Small intestine (tissue), 7 donors: ENCODE measurements around the gene FER. TPM values are rescaled to one million over a fixed set of nuclear protein-coding genes. Genes with fewer than 3 reads are reported as not detected.
"Not testable (repeated sequence)": the region's sequence is repeated elsewhere in the genome, so short reads cannot be mapped to it uniquely, and the experiment has no call there.

Source experiments
- DNase-seq, 2 donors: peaks; one replicate each; pipeline versions ENCODE4 v3.0.0 to v3.0.0-alpha.2; 2013
- FAIRE-seq: peaks from 2 replicates; lab custom pipeline; 2012; peaks lifted over from hg19 to GRCh38; lab: Jason Lieb, UNC
- H3K27ac ChIP-seq, 3 donors: one replicate each; pipeline ENCODE4 v1.5.1; 2013; ENCODE audit warnings: low read length in 2 of 3, mild to moderate bottlenecking in 2 of 3, control low read depth in 1 of 3, inconsistent platforms in 1 of 3, low read depth in 1 of 3, moderate library complexity in 1 of 3
- H3K27me3 ChIP-seq, 3 donors: one replicate each; pipeline ENCODE4 v1.6.1; 2013; ENCODE audit warnings: low read length in 3 of 3, inconsistent platforms in 1 of 3; ENCODE audit not compliant: control insufficient read depth in 3 of 3, insufficient read depth in 3 of 3
- H3K36me3 ChIP-seq, 3 donors: one replicate each; pipeline ENCODE4 v1.6.1; 2013; ENCODE audit warnings: low read length in 3 of 3, inconsistent platforms in 1 of 3, low read depth in 1 of 3, mild to moderate bottlenecking in 1 of 3, moderate library complexity in 1 of 3; ENCODE audit not compliant: control insufficient read depth in 3 of 3, insufficient read depth in 2 of 3
- H3K4me1 ChIP-seq, 3 donors: one replicate each; pipeline ENCODE4 v1.6.1; 2013; ENCODE audit warnings: low read length in 2 of 3, inconsistent platforms in 1 of 3, low read depth in 1 of 3, mild to moderate bottlenecking in 1 of 3, moderate library complexity in 1 of 3; ENCODE audit not compliant: control insufficient read depth in 3 of 3, insufficient read depth in 2 of 3
- H3K4me3 ChIP-seq, 3 donors: one replicate each; pipeline ENCODE4 v1.5.1; 2013; ENCODE audit warnings: low read length in 3 of 3, control low read depth in 1 of 3, inconsistent platforms in 1 of 3, low read depth in 1 of 3, mild to moderate bottlenecking in 1 of 3, moderate library complexity in 1 of 3
- H3K9me3 ChIP-seq, 2 donors: one replicate each; pipeline ENCODE4 v1.6.1; 2013; ENCODE audit warnings: low read depth in 1 of 2, low read length in 1 of 2; ENCODE audit not compliant: control insufficient read depth in 2 of 2, insufficient read depth in 1 of 2
- WGBS, 3 donors: extraction: QIAGEN DNeasy Blood & Tissue Kit; methylation state at CpG; one replicate each; pipeline ENCODE4 v1.1.7; 2013; 5-methylcytosine and 5-hydroxymethylcytosine counted together
- polyA plus RNA-seq, 4 donors: library from polyadenylated mRNA; stranded (reverse) in 3 of 4; unstranded in 1 of 4; fragments of 200-250 nt in 3 of 4; fragments of 120-200 nt in 1 of 4; gene quantifications; one replicate each; pipeline versions ENCODE4 v1.2.1 to v1.2.3, GENCODE V29; 2013
- donor health status: healthy with polysubstance abuse.
- donor health status: control.
- donor health status: control.
- donor health status: Bipolar disorder and iron deficiency.
- donor health status: healthy.

Gene FER
- polyA plus RNA-seq, 4 donors: 1.1 to 5.0 (median 2.3) TPM

- Histone ChIP-seq H3K4me1 (no peaks in the 10 kb centered on the region), H3K36me3 (peaks cover 0 to 3% (median 0%) of the 10 kb centered on the region in 3 donors), H3K4me3 (no peak overlapping the region), H3K9me3 (peaks cover 0 to 3% of the 10 kb centered on the region in 2 donors), H3K27me3 (no peaks in the 10 kb centered on the region), H3K27ac (no peak overlapping the region)
- DNase-seq: peak in 1 of 2 donors; percentile 3
- FAIRE-seq: no peak
- WGBS, 3 donors: 18 to 30% (median 25%) methylated on average over 1 of the region's 1 CpG
Measured at GRCh38 chr5:108769352-108769751, 21.7 kb downstream of the FER start.

DNA sequence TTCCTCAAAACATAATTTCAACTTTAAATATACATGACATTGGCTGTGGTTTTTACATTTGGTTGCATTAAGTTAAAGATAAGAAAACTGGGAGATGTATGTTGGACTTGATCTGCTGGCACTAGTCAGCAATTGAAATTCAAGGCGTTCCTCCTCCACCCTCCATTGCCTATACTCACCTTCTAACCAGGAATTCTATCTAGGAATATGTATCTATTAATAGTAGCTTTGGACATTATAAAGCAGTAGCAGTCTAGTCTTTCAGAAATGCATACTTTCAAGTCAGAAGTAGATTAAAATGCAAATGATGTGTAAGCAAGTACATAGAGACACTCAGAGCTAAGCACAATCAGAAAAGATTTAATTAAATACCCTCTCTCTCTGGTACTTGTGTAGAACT is 24.9 kb downstream of the FER start:
- WGBS, 3 donors: 56 to 74% (median 71%) methylated on average over 1 of the region's 1 CpG
- FAIRE-seq (no peak), DNase-seq (no peak)
- H3K4me3 ChIP-seq: no peak overlapping the region
- H3K27ac ChIP-seq: no peak overlapping the region
- peaks cover 0 to 3% (median 0%) of the 10 kb centered on the region in 3 donors for H3K36me3 ChIP-seq
- H3K27me3 ChIP-seq: no peaks in the 10 kb centered on the region
- H3K4me1 ChIP-seq: no peaks in the 10 kb centered on the region
- H3K9me3 ChIP-seq: peaks cover 0 to 3% of the 10 kb centered on the region in 2 donors

- DNase-seq (no peak), FAIRE-seq (no peak)
- WGBS, 3 donors: 92 to 97% (median 95%) methylated on average over 2 of the region's 2 CpGs
- peaks cover 0 to 3% (median 0%) of the 10 kb centered on the region in 3 donors for H3K36me3 ChIP-seq
- no peaks in the 10 kb centered on the region for H3K27me3 ChIP-seq
- no peak overlapping the region for H3K4me3 ChIP-seq
- no peaks in the 10 kb centered on the region for H3K4me1 ChIP-seq
- peaks cover 0 to 3% of the 10 kb centered on the region in 2 donors for H3K9me3 ChIP-seq
- H3K27ac ChIP-seq: no peak overlapping the region
Measured at GRCh38 chr5:108773330-108773729, 25.6 kb downstream of the FER start.

DNA sequence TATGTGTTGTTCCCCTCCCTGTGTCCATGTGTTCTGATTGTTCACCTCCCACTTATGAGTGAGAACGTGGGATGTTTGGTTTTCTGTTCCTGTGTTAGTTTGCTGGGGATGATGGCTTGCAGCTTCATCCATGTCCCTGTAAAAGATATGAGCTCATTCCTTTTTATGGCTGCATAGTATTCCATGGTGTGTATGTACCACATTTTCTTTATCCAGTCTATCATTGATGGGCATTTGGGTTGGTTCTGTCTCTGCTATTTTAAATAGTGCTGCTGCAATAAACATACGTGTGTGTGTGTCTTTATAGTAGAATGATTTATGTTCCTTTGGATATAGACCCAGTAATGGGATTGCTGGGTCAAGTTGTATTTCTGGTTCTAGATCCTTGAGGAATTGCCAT is 26.4 kb downstream of the FER start:
- not testable (repeated sequence) for H3K36me3 ChIP-seq, FAIRE-seq, H3K4me1 ChIP-seq, DNase-seq, H3K4me3 ChIP-seq, H3K27me3 ChIP-seq, H3K9me3 ChIP-seq, H3K27ac ChIP-seq
- WGBS, 3 donors: 90 to 95% (median 91%) methylated on average over 2 of the region's 2 CpGs

DNA sequence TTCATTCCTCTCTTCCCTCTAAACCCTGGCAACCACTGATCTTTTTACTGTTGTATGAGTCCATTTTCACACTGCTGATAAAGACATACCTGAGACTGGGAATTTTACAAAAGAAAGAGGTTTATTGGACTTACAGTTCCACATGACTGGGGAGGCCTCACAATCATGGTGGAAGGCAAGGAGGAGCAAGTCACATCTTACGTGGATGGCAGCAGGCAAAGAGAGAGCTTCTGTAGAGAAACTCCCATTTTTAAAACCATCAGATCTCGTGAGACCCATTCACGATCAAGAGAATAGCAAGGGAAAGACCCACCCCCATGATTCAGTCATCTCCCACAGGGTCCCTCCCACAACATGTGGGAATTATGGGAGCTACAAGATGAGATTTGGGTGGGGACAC is 29.9 kb downstream of the FER start:
- H3K4me1 ChIP-seq, H3K9me3 ChIP-seq, H3K27ac ChIP-seq, H3K27me3 ChIP-seq, H3K36me3 ChIP-seq, H3K4me3 ChIP-seq, FAIRE-seq, DNase-seq: not testable (repeated sequence)
- 89 to 94% (median 92%) methylated on average over 3 of the region's 3 CpGs for WGBS, 3 donors

GRCh38 chr5:108784577-108784976 is 36.9 kb downstream of the FER start:
- FAIRE-seq, H3K27ac ChIP-seq: not testable (repeated sequence)

DNA sequence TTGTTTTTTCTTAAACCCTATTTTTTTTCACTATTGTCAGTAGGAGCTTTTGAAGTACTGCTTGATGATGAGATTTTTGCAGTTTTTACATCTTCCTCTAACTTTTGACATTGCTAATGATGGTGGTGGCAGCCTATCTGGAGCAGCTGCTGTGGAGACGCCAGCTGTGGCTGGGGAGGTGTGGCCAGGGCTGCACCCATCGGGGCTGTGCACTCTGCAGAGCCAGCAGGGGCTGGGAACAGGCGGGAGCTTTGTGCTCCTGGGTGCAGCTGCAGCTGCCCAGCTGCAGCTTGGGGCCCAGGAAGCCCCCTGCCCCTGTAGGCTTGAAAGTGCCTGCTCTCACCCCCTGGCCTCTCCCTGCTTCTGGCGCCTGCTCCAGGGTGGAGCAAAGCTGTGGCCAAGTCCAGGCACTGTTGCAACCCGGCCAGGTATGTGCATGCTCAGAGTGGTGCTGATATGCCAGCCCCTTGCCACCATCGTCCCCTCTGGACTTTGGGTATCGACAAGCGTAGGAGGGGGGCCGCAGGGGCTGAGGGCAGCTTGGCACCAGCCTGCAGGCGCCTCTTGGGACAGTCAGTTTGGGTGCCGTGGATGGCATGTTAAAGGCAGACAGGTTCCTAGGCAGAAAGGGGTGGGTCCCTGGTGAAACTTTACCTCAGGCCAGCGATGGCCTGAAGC is 39.2 kb downstream of the FER start:
- Histone ChIP-seq H3K9me3 (peaks cover 0 to 23% of the 10 kb centered on the region in 2 donors), H3K27ac (no peak overlapping the region), H3K36me3 (peaks cover 0 to 29% (median 0%) of the 10 kb centered on the region in 3 donors), H3K4me3 (no peak overlapping the region), H3K27me3 (no peaks in the 10 kb centered on the region), H3K4me1 (no peaks in the 10 kb centered on the region)
- DNase-seq (no peak), FAIRE-seq (no peak)
- WGBS, 3 donors: 84 to 88% (median 88%) methylated on average over 12 of the region's 12 CpGs

More at GRCh38 chr5:108784577-108784976, 36.9 kb downstream of the FER start:
- WGBS, 3 donors: 96 to 99% (median 97%) methylated on average over 4 of the region's 4 CpGs
- Histone ChIP-seq H3K9me3 (peaks cover 0 to 23% of the 10 kb centered on the region in 2 donors), H3K36me3 (peaks cover 0 to 29% (median 0%) of the 10 kb centered on the region in 3 donors)
- H3K27me3 ChIP-seq, DNase-seq, H3K4me3 ChIP-seq, H3K4me1 ChIP-seq: not testable (repeated sequence)

GRCh38 chr5:108788142-108788541 is 40.4 kb downstream of the FER start:
- no peak overlapping the region for H3K27ac ChIP-seq
- DNase-seq: no peak
- FAIRE-seq: no peak
- no peak overlapping the region for H3K4me3 ChIP-seq
- H3K4me1 ChIP-seq: no peaks in the 10 kb centered on the region
- peaks cover 0 to 29% (median 0%) of the 10 kb centered on the region in 3 donors for H3K36me3 ChIP-seq
- WGBS, 3 donors: 82 to 94% (median 84%) methylated on average over 7 of the region's 7 CpGs
- H3K27me3 ChIP-seq: no peaks in the 10 kb centered on the region
- H3K9me3 ChIP-seq: peaks cover 0 to 23% of the 10 kb centered on the region in 2 donors
